CD4-positive, alpha-beta T cell treated with Interleukin-15 for 1 hour (primary cell): ENCODE data around the gene CYP27C1.
"Not testable (repeated sequence)": the region's sequence is repeated elsewhere in the genome, so short reads cannot be mapped to it uniquely, and the experiment has no call there.

ENCODE experiments used
- DNase-seq: peaks from one replicate; pipeline ENCODE4 v3.0.0-alpha.2; 2020

The CYP27C1 gene

GRCh38 chr2:127220102-127220767 is at the start of gene CYP27C1:
TSS of gene CYP27C1 (minus strand) at chr2:127220299. CDS start at chr2:127220270, 29 bp downstream.
- no peak for DNase-seq

- no peak for DNase-seq
Measured at GRCh38 chr2:127261804-127262406, 41.8 kb upstream of the CYP27C1 start.

- no peak for DNase-seq
Measured at GRCh38 chr2:127259355-127259754, 39.3 kb upstream of the CYP27C1 start.

DNA sequence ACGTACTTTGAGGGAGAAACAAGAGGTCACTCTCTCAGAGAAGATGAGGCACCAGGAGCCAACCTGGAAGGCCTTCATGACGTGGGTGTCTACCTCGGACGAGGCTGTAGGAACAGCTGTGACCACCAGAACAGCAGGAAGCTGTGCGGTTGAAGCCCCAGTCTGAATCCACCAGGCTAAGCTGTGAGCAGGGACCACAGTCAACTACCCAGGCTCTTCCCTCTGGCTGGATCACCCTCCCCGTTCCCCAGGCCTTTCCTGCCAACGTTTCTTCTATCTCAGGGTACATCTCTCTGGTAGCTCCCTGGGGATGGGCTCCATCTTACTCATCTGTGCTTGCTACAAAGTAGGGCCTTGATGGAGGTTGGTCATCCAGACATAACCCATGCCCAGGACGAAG is 36.8 kb upstream of the CYP27C1 start:
- no peak for DNase-seq

GRCh38 chr2:127256381-127256780 is 36.3 kb upstream of the CYP27C1 start:
- no peak for DNase-seq

DNA sequence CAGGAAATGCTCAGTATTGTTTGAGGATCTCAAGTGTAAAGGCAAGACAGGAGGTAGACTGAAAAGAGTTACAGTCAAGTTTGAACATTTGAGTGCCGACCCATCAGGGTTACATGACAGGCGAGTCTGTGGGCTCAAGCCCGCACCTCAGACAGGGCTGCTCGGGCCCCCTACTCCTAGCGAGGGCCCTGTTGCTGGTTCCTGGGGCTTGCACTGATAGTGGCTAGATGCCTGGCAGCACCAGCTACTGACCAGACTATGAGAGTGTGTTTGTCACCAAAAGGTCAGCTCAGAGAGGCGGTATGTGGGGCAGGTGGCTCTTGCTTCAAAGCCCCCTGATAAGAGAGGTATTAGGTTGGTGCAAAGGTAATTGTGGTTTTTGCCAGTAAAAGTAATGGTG is 35.6 kb upstream of the CYP27C1 start:
- DNase-seq, result no peak

DNA sequence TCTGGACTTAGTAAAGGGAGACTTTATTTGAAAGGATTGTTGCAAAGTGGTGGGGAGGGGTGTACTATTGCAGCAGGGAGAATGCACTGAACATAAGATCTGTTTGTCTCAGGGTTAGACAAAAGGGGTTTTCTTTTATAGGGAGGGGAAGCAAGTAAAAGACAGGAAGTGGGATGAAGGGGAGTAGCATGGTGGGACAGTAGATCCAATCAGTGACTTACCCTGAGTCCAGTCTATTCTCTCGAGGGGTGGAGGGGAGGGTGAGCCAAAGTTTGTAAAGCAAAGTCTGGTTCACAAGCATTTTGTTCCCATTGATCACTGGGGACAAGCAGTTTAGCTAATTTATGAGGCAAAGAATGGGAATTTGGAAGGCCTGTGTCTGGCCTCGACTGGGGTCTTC is 35.0 kb upstream of the CYP27C1 start:
- no peak for DNase-seq

- no peak for DNase-seq
Measured at GRCh38 chr2:127254386-127254981, 34.4 kb upstream of the CYP27C1 start.

GRCh38 chr2:127241184-127241583 is 21.1 kb upstream of the CYP27C1 start:
- DNase-seq, result not testable (repeated sequence)

DNA sequence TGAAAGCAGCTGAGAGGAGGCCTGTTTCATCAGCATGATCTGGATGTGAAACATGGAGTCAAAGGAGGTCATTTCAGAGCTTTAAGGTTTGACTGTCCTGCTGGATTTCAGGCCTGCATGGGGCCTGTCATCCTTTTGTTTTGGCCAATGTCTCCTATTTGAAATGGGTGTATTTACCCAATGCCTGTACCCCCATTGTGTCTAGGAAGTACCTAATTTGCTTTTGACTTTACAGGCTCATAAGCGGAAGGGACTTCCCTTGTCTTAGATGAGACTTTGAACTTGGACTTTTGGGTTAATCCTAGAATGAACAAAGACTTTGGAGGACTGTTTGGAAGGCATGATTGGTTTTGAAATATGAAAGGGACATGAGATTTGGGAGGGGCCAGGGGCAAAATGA is 19.3 kb upstream of the CYP27C1 start:
- DNase-seq, result no peak

- not testable (repeated sequence) for DNase-seq
Measured at GRCh38 chr2:127237768-127238167, 17.7 kb upstream of the CYP27C1 start.

- DNase-seq, result no peak
Measured at GRCh38 chr2:127235082-127235702, 15.1 kb upstream of the CYP27C1 start.

DNA sequence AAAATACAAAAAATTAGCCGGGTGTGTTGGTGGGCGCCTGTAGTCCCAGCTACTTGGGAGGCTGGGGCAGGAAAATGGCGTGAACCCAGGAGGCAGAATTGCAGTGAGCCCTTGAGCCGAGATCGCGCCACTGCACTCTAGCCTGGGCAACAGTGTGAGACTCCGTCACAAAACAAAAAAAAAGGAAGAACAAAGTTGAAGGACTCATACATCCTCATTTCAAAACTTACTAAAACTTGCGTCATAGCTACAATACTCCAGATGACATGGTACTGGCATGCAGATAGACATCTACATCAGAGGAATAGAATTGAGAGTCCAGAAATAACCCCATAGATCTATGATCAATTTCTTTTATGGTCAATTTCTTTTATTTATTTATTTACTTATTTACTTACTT is 13.6 kb upstream of the CYP27C1 start:
- DNase-seq, result no peak

- no peak for DNase-seq
Measured at GRCh38 chr2:127231130-127231865, 11.2 kb upstream of the CYP27C1 start.

- DNase-seq, result no peak
Measured at GRCh38 chr2:127229555-127229954, 9.5 kb upstream of the CYP27C1 start.

DNA sequence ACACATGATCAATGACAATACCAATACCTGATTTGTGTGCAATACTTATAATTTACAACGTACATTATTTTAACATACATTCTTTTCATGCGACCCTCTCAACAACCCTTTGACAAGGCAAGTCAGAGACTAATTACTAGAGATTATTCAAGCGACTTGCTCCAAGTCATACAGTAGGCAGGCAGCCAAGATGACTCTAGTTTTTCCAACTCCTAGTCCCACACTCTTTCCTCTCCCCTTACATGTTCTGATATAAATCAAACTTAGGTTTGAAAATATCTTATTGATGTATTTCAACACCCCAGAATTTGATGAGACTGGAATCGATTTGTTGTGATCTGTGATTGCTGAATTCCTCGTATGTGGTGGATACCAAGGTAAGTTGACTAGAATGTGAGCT is 8.0 kb upstream of the CYP27C1 start:
- DNase-seq, result no peak

GRCh38 chr2:127227264-127227660 is 7.2 kb upstream of the CYP27C1 start:
- DNase-seq, result not testable (repeated sequence)

- no peak for DNase-seq
Measured at GRCh38 chr2:127226520-127227263, 6.6 kb upstream of the CYP27C1 start.

- DNase-seq, result no peak
Measured at GRCh38 chr2:127226132-127226519, 6.0 kb upstream of the CYP27C1 start.

- no peak for DNase-seq
Measured at GRCh38 chr2:127225186-127225960, 5.3 kb upstream of the CYP27C1 start.

GRCh38 chr2:127224135-127224534 is 4.0 kb upstream of the CYP27C1 start:
- not testable (repeated sequence) for DNase-seq
